Fibroblast of villous mesenchyme (primary cell): ENCODE data around the gene ENGASE. TPM values are rescaled to one million over a fixed set of nuclear protein-coding genes. Genes with fewer than 3 reads are reported as not detected.
A peak's percentile ranks its signal among the peaks of the same experiment; 100 is the strongest.
"Not testable (repeated sequence)": the region's sequence is repeated elsewhere in the genome, so short reads cannot be mapped to it uniquely, and the experiment has no call there.

Experiments
- DNase-seq: peaks from one replicate; pipeline ENCODE4 v3.0.0-alpha.2; 2010; ENCODE audit warnings: low read depth
- H3K4me3 ChIP-seq: 2 replicates; pipeline ENCODE4 v1.5.1; 2011; ENCODE audit warnings: low read depth, mild to moderate bottlenecking, low read length
- total RNA-seq: library from RNA; depleted of rRNA; stranded (reverse); fragments of >200 nt; gene quantifications from 2 replicates; pipeline ENCODE4 v1.2.3, GENCODE V29; 2012
- TF ChIP-seq, protein P1 (sequence below): IDR thresholded peaks from 2 replicates; pipeline ENCODE4 v1.5.1; 2012; ENCODE audit warnings: low read depth, mild to moderate bottlenecking, low read length; ENCODE audit not compliant: insufficient read depth

ENGASE gene
- total RNA-seq, 1 donor, result 11.2 TPM

DNA sequence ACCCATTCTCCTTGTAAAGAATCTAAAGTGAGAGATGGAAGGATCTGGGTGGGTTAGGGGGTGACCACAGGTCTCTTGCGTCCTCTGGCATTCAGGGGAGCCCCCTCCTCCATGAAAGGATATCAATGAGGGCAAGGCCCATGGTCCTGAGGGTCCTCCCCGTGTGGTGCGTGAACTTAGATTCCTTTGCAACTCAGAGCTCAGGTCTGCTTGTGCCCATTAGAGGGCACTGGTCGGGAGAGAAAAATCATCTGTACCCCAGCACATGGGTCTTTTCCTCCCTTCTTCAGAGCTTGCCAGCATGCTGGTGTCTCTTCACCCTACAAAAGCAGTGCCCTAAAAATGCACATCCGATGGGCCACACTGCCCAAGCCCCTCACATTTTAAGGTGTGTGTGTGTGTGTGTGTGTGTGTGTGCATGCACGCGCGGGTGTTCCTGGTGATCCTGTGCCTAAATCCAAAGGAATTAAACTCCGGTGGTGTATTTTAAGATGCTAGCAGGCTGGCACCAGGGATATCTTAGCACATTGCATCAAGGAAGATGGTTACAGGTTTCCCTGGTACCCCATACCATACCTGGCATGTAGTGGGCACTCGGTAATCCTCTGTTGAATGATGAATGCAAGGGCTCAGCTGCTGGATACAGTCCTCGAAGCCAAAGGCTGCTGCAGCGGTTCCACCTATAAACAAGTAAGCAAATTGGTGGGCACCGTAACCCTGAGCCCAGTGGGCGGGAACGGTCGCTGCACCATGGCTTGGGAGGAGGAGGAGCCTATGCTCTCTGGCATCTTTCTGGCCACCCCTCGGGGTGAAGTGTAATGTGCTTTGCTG, 45.9 kb upstream of the ENGASE start:
- TF ChIP-seq, protein P1, sequence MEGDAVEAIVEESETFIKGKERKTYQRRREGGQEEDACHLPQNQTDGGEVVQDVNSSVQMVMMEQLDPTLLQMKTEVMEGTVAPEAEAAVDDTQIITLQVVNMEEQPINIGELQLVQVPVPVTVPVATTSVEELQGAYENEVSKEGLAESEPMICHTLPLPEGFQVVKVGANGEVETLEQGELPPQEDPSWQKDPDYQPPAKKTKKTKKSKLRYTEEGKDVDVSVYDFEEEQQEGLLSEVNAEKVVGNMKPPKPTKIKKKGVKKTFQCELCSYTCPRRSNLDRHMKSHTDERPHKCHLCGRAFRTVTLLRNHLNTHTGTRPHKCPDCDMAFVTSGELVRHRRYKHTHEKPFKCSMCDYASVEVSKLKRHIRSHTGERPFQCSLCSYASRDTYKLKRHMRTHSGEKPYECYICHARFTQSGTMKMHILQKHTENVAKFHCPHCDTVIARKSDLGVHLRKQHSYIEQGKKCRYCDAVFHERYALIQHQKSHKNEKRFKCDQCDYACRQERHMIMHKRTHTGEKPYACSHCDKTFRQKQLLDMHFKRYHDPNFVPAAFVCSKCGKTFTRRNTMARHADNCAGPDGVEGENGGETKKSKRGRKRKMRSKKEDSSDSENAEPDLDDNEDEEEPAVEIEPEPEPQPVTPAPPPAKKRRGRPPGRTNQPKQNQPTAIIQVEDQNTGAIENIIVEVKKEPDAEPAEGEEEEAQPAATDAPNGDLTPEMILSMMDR, result no peak
- DNase-seq, result no peak
- H3K4me3 ChIP-seq, result no peak overlapping the region

DNA sequence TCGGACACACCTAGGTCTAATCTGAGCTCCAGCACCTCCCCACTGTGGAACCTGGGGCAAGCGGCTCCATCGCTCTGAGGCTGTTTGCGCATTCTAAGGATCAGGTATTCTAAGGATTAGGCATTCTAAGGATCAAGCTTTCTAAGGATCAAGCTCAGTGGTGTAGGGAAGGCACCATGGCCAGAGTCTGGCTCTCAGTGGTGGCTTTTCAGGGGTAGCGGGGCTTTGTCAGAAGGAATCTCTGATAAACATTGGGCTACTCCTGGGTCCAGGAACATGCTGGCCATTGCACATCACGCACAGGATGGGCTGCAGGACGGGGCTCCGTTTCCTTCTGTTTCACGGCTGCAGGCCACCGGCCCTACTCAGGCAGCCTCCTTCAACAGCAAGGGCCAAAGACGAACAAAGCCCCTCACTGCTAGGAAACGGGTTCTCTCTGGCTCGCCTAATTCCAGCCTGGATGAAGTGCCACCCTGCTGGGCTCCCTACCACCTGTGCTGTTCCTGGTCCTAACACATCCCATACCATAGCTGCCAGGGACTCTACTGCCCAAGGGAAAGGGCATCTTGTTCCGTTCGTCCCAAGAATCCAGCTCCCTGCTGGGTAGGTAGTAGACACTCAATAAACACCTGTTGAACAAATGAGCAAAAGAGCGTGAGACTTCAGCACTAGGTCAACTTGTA, 45.2 kb upstream of the ENGASE start:
- DNase-seq, result no peak
- no peak overlapping the region for H3K4me3 ChIP-seq
- TF ChIP-seq, protein P1, result no peak

DNA sequence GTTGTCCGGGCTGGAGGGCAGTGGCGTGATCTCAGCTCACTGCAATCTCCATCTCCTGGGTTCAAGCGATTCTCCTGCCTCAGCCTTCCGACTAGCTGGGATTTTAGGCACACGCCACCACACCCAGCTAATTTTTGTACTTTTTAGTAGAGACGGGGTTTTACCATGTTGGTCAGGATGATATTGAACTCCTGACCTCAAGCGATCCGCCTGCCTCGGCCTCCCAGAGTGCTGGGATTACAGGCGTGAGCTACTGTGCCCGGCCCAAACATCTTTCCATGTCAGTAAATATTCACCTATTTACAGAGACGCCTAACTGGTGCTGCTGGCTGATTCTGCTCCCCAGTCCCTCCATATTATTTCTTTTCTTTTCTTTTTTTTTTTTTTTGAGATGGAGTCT, 44.0 kb upstream of the ENGASE start:
- not testable (repeated sequence) for DNase-seq, H3K4me3 ChIP-seq

DNA sequence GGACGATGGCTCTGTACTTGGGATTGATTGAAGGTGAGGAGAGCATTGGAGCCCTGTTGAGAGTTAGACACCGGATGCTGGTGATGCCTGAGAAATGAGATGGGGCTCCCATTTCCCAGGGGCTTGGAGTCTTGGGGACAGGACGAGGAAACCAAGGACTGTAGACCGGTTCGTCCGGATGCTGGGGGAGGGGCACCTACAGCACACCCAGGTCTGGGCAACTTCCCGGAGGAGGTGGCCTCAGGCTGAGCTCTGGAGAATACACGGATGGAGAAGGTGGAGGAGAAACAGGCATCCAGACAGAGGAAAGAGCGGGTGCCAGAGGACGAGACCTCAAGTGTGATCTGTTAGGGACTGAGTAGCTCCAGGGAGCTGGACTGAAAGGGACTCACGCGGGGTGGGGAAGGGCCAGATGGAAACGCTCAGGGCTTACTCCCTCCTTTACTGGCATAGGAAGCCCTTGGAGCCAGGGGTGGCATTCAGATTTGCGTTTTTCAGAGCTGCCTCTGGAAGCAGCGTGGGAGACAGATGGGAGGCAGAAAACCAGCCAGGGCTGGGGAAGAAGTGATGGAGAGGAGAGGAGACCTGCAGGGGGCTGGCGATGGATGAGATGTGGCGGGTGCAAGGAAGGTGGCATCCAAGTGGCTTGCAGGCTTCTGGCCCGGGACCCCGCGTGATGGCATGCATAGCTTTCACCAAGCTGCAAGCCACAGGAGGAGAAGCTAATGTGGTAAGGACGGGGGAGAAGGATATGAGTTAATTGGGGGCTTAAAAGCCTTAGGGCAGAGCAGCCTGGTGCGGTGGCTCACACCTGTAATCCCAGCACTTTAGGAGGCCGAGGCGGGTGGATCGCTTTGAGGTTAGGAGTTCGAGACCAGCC, 42.4 kb upstream of the ENGASE start:
- no peak overlapping the region for H3K4me3 ChIP-seq
- DNase-seq, result no peak
- TF ChIP-seq, protein P1, result no peak

DNA sequence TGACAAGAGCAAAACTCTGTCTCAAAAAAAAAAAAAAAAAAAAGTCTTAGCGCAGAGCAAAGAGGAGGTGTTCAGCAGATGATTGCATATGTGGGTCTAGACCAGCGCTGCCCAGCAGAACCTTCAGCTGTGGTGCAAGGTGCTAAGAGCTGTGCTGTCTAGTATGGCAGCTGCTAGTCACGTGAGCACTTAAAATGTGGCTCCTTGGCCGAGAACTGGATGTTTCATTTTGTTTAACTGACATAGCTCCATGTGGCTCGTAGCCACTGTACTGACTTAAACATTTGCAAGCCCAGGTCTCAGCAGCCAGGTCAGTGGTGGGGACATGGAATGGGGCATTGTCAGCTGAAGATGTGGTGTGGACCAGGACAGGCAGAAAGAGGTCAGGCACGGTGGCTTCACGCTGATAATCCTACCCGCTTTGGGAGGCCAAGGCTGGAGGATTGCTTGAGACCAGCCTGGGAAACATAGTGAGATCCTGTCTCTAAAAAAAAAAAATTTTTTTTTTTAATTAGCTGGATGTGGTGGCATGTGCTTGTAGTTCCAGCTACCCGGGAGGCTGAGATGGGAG, 41.5 kb upstream of the ENGASE start:
- no peak for DNase-seq
- TF ChIP-seq, protein P1, result no peak
- H3K4me3 ChIP-seq, result no peak overlapping the region

DNA sequence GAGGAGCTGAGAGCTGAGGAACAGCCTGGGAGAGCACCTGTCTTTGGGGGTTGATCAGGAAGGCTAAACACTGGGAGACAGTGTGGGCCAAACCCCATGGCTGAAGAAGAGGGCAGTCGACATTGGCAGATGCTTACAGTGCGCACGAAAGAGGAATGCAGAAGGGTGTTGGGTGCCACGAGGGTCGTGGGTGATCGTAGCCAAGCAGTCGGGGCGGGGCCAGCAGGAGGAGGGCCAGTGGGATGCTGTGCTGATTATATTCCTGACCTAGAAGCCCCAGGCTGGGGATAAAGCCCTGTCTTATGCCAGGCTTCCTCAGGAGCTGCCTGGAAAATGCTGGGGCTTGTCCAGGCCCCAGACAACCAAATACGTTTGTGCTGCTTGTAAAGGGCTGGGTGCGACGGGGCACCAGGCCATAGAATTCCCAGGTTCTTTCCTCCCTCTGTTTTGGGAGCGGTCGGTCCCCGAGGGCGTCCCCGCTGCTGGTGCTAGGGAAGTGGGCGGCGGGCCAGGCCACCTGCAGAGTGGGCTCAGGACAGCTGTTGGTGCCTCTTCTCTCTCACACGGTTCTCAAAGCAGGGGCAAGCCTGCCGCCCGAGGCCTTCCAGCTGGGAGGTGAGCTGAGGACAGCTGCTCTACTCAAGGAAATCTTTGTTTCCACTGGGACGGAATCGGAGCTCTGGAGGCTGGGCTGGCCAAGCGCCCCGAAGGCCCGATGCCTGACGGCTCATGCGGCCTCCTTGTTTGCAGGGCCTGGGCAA, 40.7 kb upstream of the ENGASE start:
- TF ChIP-seq, protein P1, result no peak
- DNase-seq, result peak; percentile 51
- no peak overlapping the region for H3K4me3 ChIP-seq
